ENCODE data around the gene SLC29A2. TPM values are rescaled to one million over a fixed set of nuclear protein-coding genes. Genes with fewer than 3 reads are reported as not detected.
"Not testable (repeated sequence)": the region's sequence is repeated elsewhere in the genome, so short reads cannot be mapped to it uniquely, and the experiment has no call there.

Gene SLC29A2
- total RNA-seq, 1 experiment from 2014 or later = 3.0 TPM

- no peak for DNase-seq (ENCODE audit: low spot score)
- in situ Hi-C loops (cut with HindIII; ENCODE audit: low sequenced_read_pairs) = no loop called here
These were observed 11.0 kb downstream of the SLC29A2 start for GRCh38 chr11:66360406-66361073.

- in situ Hi-C loops (cut with HindIII; ENCODE audit: low sequenced_read_pairs) = no loop called here
- DNase-seq (ENCODE audit: low spot score) = no peak
These were observed 11.9 kb downstream of the SLC29A2 start for GRCh38 chr11:66359662-66360087.

DNA sequence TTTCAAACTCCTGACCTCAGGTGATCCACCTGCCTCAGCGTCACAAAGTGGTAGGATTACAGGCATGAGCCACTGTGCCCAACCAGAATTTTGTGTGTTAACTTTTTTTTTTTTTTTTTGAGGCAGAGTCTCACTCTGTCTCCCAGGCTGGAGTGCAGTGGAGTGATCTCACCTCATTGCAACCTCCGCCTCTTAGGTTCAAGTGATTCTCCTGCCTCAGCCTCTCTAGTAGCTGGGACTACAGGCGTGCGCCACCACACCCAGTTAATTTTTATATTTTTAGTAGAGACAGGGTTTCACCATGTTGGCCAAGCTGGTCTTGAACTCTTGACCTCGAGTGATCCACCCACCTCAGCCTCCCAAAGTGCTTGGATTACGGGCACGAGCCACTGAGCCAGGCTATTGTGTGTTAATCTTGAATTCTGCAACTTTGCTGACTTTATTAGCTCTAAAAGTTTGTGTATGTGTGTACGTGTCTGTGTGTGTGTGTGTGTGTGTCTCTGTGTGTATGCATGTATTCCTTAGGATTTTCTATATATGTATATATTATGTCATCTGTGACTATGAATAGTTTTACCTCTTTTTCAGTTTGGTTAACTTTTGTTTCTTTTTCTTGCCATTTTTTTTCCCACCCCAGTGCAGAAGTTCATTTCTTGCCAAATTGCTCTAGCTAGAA, 20.9 kb downstream of the SLC29A2 start:
- DNase-seq (ENCODE audit: low spot score); in situ Hi-C loops (cut with HindIII; ENCODE audit: low sequenced_read_pairs): not testable (repeated sequence)

DNA sequence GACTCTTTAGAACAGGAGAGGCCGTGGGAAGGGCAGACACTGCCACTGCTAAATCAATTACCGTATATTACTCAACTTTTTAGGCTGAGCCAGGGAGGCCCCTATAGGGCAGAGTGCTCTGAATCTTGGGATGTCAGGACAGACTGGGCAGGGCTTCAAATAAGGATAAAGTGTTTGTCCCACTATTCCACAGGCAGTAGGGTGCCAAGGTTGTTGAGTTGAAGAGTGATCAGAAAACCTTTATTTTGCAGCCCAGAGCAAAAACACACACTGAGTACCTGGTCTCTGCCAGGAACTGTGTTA, 22.5 kb downstream of the SLC29A2 start:
- in situ Hi-C loops (cut with HindIII; ENCODE audit: low sequenced_read_pairs) = no loop called here
- no peak for DNase-seq (ENCODE audit: low spot score)

DNA sequence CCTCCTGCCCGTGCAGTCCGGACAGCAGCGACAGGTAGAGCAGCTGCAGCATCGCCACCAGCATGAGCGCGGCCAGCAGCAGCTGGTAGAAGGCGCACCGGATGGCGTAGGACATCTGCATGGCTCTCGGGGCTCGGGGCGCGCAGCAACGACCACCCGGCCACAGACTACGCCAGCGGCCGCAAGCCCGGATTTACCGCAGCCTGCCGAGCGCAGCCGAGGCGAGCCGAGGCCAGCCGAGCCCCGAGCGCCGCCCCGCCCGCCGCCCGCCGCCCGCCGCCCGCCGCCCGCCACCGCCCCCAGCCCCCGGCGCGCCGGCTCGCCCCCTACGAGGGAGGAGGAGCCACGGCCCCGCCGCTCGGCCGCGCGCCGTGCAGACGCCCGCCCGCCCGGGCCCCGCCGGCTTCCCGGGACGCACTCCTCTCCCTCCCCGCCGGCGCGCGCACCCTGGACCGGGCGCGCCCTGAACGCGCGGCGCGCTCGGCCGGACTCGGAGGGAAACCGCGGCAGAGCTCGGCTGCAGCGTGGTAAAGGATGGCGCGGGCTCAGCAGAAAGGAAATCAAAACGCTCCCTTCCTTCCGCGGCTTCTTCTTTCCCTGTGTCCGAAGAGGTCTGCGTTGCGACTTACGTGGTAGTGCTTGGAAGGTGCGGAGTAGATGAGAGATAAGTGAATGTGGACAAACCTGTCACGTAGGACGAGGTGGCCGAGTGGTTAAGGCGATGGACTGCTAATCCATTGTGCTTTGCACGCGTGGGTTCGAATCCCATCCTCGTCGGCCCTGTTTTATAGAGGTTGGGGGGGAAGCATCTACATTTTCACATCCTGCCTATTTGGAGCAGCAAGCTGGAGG, 23.9 kb downstream of the SLC29A2 start, which contains the start of gene B4GAT1:
TSS of gene B4GAT1 (minus strand) at position 205 of the 852 bp plus-strand sequence. CDS start at position 121, 84 bp downstream.
- peak; percentile 95 for DNase-seq (ENCODE audit: low spot score)
- in situ Hi-C loops (cut with HindIII; ENCODE audit: low sequenced_read_pairs) = no loop called here

DNA sequence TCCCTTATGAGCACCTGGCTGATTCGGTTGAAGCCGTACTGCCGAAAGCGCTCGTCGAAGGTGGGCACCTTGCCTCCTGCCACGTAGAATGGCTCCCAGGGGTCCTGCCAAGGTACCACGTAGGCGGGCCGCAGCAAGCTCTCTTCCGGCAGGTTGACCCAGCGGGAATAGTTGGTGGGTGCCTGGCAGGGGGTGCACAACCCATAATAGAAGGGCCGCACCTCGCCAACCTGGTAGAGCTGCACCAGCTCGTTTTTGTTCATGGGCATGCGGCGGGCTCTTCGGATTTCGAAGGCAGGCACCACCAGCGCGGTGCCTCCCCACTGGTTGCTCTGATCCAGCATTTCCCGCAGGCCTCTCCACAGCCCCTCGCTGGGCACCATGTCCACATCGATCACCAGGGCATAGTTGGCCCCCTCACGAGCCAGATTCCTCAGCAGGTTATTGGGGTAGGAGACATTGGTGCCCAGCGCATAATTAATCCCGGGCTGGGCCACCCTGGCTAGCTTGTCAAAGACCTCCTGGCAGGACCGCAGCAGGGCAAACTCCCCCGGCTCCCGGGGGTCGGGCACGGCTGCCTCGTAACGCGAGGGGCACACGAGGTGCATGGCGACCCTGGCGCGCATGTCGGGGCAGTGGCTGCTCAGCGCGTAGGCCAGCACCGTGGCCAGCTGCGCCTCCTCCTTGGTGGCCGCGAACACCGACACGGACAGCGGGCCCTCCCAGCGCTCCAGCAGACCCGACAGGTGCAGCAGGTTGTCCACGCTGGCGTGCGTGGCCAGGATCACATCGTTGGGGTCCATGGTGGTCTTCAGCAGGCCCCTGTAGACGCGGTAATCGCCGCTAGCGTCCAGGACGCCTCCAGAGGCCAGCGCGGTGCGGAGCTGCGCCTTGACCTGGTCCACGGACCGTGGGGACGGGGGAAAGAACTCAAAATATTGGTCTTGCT, 24.8 kb downstream of the SLC29A2 start:
- in situ Hi-C loops (cut with HindIII; ENCODE audit: low sequenced_read_pairs) = no loop called here
- DNase-seq (ENCODE audit: low spot score) = peak; percentile 39

GRCh38 chr11:66345316-66345649, 26.3 kb downstream of the SLC29A2 start:
- in situ Hi-C loops (cut with HindIII; ENCODE audit: low sequenced_read_pairs) = no loop called here
- DNase-seq (ENCODE audit: low spot score) = no peak

DNA sequence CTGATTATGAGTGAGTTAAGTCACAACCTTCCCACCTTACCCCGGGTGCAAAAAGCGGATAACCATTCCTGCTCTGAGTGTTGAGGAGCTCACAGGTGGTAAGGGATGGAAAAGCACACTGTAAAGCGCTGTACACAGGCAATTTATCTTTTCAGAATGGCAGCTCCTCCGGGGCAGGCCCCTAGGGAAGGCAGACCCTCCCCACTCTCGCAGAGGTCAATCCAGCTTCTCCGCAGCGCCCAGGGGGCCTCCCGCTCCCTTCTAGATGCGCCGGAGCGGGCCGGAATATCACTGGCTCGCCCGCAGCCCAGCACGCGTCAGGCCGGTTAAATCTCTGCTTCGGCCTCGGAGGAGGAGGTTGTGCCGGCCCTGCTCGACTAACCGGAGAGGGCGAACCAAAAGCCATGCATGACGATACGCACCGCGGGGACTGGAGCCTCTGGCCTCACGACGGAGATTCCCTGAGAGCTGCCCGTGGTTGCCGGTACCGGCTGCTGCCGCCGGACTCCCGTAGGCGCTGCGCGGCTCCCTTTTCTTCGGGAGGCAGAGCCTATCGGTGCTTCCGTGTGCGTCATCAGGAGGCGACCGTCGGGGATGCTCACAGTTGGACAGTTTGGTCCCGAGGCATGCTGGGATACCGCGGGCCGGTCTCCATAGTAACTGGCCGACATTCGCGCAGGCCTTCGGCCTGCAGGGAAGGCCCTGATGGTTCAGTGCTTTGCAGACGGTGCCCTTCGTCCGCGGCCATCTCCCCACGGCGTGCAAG, 26.8 kb downstream of the SLC29A2 start, which contains the start of gene BRMS1:
TSS of gene BRMS1 (minus strand) at position 555 of the 766 bp plus-strand sequence. CDS start 2,870 bp downstream, outside the sequence.
- DNase-seq (ENCODE audit: low spot score) = peak; percentile 96
- in situ Hi-C loops (cut with HindIII; ENCODE audit: low sequenced_read_pairs) = no loop called here

DNA sequence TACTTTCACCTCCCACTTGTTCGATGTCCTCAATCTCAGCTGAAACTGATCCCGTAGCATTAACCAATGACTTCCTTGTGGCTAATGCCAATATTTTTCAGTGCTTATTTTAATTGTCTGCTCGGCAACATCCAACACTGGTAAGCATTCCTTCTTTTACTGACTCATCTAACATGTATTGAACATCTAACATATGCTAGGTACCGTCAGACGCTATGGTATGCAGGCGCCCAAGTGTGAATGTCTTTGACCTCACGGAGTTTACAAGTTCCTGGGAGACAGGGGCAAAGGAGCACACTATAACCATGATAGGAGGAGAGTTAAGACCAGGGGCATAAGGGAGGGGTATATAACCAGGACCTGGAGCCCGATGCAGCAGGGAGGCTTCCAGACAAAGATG, 28.4 kb downstream of the SLC29A2 start:
- in situ Hi-C loops (cut with HindIII; ENCODE audit: low sequenced_read_pairs) = no loop called here
- no peak for DNase-seq (ENCODE audit: low spot score)

DNA sequence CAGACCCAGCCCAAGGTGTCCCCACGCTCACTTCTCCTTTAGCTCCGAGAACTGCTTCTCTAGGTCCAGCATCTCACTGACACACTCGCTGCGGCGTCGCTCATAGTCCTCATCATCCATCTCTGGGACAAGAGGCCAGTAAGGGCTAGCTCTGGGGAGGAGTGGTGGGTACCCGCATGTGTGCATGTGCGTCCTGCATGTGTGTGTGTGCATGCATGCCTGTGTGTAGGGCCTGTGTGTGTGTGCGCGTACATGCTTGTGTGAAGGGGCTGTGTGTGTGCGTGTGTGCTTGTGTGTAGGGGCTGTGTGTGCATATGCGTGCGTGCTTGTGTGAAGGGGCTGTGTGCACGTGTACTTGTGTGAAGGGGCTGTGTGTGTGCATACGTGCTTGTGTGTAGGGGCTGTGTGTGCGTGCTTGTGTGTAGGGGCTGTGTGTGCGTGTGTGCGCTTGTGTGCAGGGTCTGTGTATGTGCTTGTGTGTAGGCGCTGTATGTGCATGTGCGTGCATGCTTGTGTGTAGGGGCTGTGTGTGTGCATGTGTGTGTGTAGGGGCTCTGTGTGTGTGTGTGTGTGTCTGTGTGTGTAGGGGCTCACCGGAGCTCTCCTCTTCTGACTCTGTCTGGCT, 29.9 kb downstream of the SLC29A2 start:
- no peak for DNase-seq (ENCODE audit: low spot score)
- in situ Hi-C loops (cut with HindIII; ENCODE audit: low sequenced_read_pairs) = no loop called here

DNA sequence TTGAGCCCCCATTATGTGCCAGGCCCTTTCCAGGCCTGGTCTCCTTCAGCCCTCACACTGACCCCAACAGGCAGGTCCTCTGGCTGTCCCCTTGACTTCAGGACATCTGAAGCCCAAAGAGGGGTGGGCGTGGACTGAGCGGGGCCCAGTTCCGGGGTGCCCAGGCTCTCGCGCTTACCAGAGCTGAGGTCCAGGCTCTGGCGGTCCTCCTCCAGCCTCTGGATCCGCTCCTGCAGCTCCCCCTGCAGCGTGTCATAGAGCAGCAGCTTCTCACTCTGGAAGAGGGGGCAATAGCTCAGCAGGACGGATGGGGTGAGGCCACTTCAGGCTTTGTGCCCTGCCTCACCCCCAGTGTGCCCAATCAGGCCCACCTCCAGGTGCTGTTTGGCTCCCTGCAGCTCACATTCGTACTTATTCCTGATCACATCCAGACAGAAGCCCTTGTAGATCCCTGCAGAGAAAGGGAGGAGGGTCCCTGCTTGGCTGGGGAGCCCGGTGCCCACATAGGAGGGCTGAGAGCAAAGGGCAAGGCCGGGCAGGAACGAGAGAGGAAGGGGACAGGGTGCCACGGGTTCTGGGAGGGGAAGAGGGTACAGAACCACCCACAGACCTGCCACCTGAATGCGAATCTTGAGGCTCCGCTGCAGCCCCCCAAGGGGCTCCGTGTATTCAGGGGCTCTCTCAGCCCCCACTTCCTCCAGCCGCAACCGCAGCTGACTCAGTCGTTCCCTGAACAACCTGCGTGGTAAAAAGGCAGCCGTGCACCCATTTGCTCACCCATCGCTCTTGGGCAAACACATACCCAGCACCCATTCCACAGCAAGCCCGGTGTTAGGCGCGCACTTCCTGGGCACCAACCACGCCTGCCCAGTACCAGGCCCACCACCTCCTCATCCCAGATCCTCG, 30.7 kb downstream of the SLC29A2 start:
- DNase-seq (ENCODE audit: low spot score) = no peak
- in situ Hi-C loops (cut with HindIII; ENCODE audit: low sequenced_read_pairs) = no loop called here

- in situ Hi-C loops (cut with HindIII; ENCODE audit: low sequenced_read_pairs) = no loop called here
These were observed 31.7 kb downstream of the SLC29A2 start for GRCh38 chr11:66339686-66340483.

GRCh38 chr11:66339162-66339675, 32.3 kb downstream of the SLC29A2 start:
- in situ Hi-C loops (cut with HindIII; ENCODE audit: low sequenced_read_pairs) = no loop called here

More at GRCh38 chr11:66339686-66340483, 31.7 kb downstream of the SLC29A2 start:
- no peak for DNase-seq (ENCODE audit: low spot score)

GRCh38 chr11:66338276-66339161, 33.0 kb downstream of the SLC29A2 start:
- in situ Hi-C loops (cut with HindIII; ENCODE audit: low sequenced_read_pairs) = no loop called here
- DNase-seq (ENCODE audit: low spot score) = no peak

More at GRCh38 chr11:66339162-66339675, 32.3 kb downstream of the SLC29A2 start:
- no peak for DNase-seq (ENCODE audit: low spot score)
